ENCODE results near the gene SLC25A48. TPM values are rescaled to one million over a fixed set of nuclear protein-coding genes. Genes with fewer than 3 reads are reported as not detected.

The SLC25A48 gene
- total RNA-seq, 1 experiment from 2014 or later, result not detected

- no peak for DNase-seq (ENCODE audit: low spot score)
- no TSS peak for BruUV-seq (replicated peaks)
- intact Hi-C loops (cut with micrococcal nuclease; ENCODE audit: unreplicated experiment), result no loop called here
- Histone ChIP-seq H3K4me3 (ENCODE audit: low read depth, low read length, poor library complexity, severe bottlenecking) (no peak overlapping the region), H3K4me1 (ENCODE audit: insufficient read depth, low read length, poor library complexity, severe bottlenecking) (no peaks in the 10 kb centered on the region), H3K36me3 (ENCODE audit: insufficient read depth, low read length, poor library complexity, severe bottlenecking) (no peaks in the 10 kb centered on the region), H3K27ac (ENCODE audit: low read depth, low read length, poor library complexity, severe bottlenecking) (no peak overlapping the region), H3K27me3 (replicated peaks; ENCODE audit: insufficient read depth, low read depth, low read length, poor library complexity) (peaks cover 16% of the 10 kb centered on the region), H3K9me3 (ENCODE audit: low read depth, low read length, poor library complexity, severe bottlenecking) (no peaks in the 10 kb centered on the region)
- ChIA-PET CTCF (no interaction called here), POLR2A (ENCODE audit: low non-redundant PET) (no interaction called here)
- TF ChIP-seq, protein P1, sequence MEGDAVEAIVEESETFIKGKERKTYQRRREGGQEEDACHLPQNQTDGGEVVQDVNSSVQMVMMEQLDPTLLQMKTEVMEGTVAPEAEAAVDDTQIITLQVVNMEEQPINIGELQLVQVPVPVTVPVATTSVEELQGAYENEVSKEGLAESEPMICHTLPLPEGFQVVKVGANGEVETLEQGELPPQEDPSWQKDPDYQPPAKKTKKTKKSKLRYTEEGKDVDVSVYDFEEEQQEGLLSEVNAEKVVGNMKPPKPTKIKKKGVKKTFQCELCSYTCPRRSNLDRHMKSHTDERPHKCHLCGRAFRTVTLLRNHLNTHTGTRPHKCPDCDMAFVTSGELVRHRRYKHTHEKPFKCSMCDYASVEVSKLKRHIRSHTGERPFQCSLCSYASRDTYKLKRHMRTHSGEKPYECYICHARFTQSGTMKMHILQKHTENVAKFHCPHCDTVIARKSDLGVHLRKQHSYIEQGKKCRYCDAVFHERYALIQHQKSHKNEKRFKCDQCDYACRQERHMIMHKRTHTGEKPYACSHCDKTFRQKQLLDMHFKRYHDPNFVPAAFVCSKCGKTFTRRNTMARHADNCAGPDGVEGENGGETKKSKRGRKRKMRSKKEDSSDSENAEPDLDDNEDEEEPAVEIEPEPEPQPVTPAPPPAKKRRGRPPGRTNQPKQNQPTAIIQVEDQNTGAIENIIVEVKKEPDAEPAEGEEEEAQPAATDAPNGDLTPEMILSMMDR (conservative IDR thresholded peaks at IDR 0.05; ENCODE audit: low read depth, low read length), result no peak
- no peak for TF ChIP-seq EZH2 (IDR thresholded peaks at IDR 0.05; ENCODE audit: borderline replicate concordance, low read depth, low read length, poor library complexity, severe bottlenecking)
Observed at GRCh38 chr5:135891268-135891667, 56.8 kb downstream of the SLC25A48 start.

- DNase-seq (ENCODE audit: low spot score), result peak; percentile 49
- Histone ChIP-seq H3K4me1 (ENCODE audit: insufficient read depth, low read length, poor library complexity, severe bottlenecking) (no peaks in the 10 kb centered on the region), H3K36me3 (ENCODE audit: insufficient read depth, low read length, poor library complexity, severe bottlenecking) (no peaks in the 10 kb centered on the region), H3K27me3 (replicated peaks; ENCODE audit: insufficient read depth, low read depth, low read length, poor library complexity) (peaks cover 16% of the 10 kb centered on the region), H3K27ac (ENCODE audit: low read depth, low read length, poor library complexity, severe bottlenecking) (no peak overlapping the region), H3K9me3 (ENCODE audit: low read depth, low read length, poor library complexity, severe bottlenecking) (no peaks in the 10 kb centered on the region), H3K4me3 (ENCODE audit: low read depth, low read length, poor library complexity, severe bottlenecking) (no peak overlapping the region)
- TF ChIP-seq, protein P1 (conservative IDR thresholded peaks at IDR 0.05; ENCODE audit: low read depth, low read length), result peak; percentile 39
- TF ChIP-seq EZH2 (IDR thresholded peaks at IDR 0.05; ENCODE audit: borderline replicate concordance, low read depth, low read length, poor library complexity, severe bottlenecking), result no peak
- ChIA-PET CTCF (interaction anchor here (0.6 to 0.7 kb wide), 2 partner anchors 53 to 105 kb away, joined by 3 read pairs; no protein-coding TSS in a partner anchor), POLR2A (ENCODE audit: low non-redundant PET) (interaction anchor here (0.6 kb wide), 1 partner anchor 877 kb away, joined by 5 read pairs; no protein-coding TSS in a partner anchor)
- BruUV-seq (replicated peaks), result no TSS peak
- intact Hi-C loops (cut with micrococcal nuclease; ENCODE audit: unreplicated experiment), result no loop called here
Observed at GRCh38 chr5:135891791-135892190, 57.3 kb downstream of the SLC25A48 start.

DNA sequence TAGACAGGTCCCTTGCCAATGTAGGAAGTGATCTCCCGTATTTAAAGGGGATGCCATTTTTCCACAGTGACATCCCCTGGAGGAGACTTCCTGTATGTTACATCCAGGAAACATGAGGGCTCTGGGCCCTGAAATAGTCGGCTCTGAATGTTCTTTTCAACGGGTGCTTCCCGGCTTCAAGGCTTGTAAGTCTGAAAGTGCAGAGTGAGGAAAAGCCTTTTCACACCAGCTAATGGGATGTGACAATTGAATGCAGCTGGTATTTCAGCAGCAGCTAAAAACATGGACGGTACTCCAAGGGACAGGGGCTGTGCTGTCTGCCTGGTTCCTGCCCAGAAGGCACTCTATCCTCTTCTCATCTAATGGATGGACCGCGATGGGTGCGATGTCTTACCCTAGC is 59.8 kb downstream of the SLC25A48 start:
- ChIA-PET CTCF (no interaction called here), POLR2A (ENCODE audit: low non-redundant PET) (interaction anchor here (0.7 kb wide), 1 partner anchor 273 kb away, joined by 4 read pairs; no protein-coding TSS in a partner anchor)
- H3K4me3 ChIP-seq (ENCODE audit: low read depth, low read length, poor library complexity, severe bottlenecking), result no peak overlapping the region
- H3K27me3 ChIP-seq (replicated peaks; ENCODE audit: insufficient read depth, low read depth, low read length, poor library complexity), result peaks cover 33% of the 10 kb centered on the region
- H3K27ac ChIP-seq (ENCODE audit: low read depth, low read length, poor library complexity, severe bottlenecking), result no peak overlapping the region
- DNase-seq (ENCODE audit: low spot score), result peak; percentile 13
- H3K9me3 ChIP-seq (ENCODE audit: low read depth, low read length, poor library complexity, severe bottlenecking), result no peaks in the 10 kb centered on the region
- BruUV-seq (replicated peaks), result no TSS peak
- no peaks in the 10 kb centered on the region for H3K4me1 ChIP-seq (ENCODE audit: insufficient read depth, low read length, poor library complexity, severe bottlenecking)
- TF ChIP-seq, protein P1 (conservative IDR thresholded peaks at IDR 0.05; ENCODE audit: low read depth, low read length), result no peak
- no peak for TF ChIP-seq EZH2 (IDR thresholded peaks at IDR 0.05; ENCODE audit: borderline replicate concordance, low read depth, low read length, poor library complexity, severe bottlenecking)
- intact Hi-C loops (cut with micrococcal nuclease; ENCODE audit: unreplicated experiment), result no loop called here
- H3K36me3 ChIP-seq (ENCODE audit: insufficient read depth, low read length, poor library complexity, severe bottlenecking), result no peaks in the 10 kb centered on the region

All from A673 (cell line).